GM12878 (cell line): Measurements from ENCODE around the gene XPNPEP1. TPM values are rescaled to one million over a fixed set of nuclear protein-coding genes. Genes with fewer than 3 reads are reported as not detected.

Source experiments
- ATAC-seq: fragments of 200-7000 bp; cut with Tn5 transposase; 3 replicates; pipeline ENCODE4 v1.9.1; 2020; ENCODE audit warnings: mild to moderate bottlenecking, moderate library complexity
- BruUV-seq: library from RNA; stranded (reverse); fragments of 400-500 nt; replicated peaks from 2 replicates; lab custom pipeline; 2021; lab: Mats Ljungman, UMichigan
- CTCF ChIA-PET: fragments of 300-600 bp; sonication (Branson Sonifier 250); formaldehyde crosslinking; extraction: SDS; loops from one replicate; lab custom pipeline; 2021; ENCODE audit warnings: inconsistent platforms; lab: Yijun Ruan, JAX
- POLR2A ChIA-PET: fragments of 350-600 bp; formaldehyde crosslinking; extraction: SDS; loops from one replicate; lab custom pipeline; 2021; ENCODE audit warnings: inconsistent platforms; lab: Charles Lee
- RAD21 ChIA-PET: fragments of 300-600 bp; sonication (Branson Sonifier 250); formaldehyde crosslinking; loops from one replicate; lab custom pipeline; 2023; ENCODE audit warnings: antibody characterized with exemption; ENCODE audit not compliant: unreplicated experiment; lab: Charles Lee
- SMC1A ChIA-PET: fragments of 300-600 bp; sonication (Branson Sonifier 250); formaldehyde crosslinking; loops from one replicate; lab custom pipeline; 2023; ENCODE audit not compliant: unreplicated experiment, uncharacterized antibody; lab: Charles Lee
- DNase-seq: peaks from one replicate; pipeline ENCODE4 v3.0.0-alpha.2; 2011; ENCODE audit warnings: low read depth, low spot score
- FAIRE-seq: peaks from 3 replicates; lab custom pipeline; 2011; peaks lifted over from hg19 to GRCh38; lab: Jason Lieb, UNC
- H2AFZ ChIP-seq: 2 replicates; pipeline ENCODE4 v1.6.0; 2011; ENCODE audit warnings: low read depth, low read length, control low read depth; ENCODE audit not compliant: control insufficient read depth
- H3K27ac ChIP-seq: 2 replicates; pipeline ENCODE4 v1.5.1; 2011; ENCODE audit warnings: control low read depth; ENCODE audit not compliant: control insufficient read depth, insufficient read depth
- H3K27me3 ChIP-seq, 2 experiments: replicated peaks in 1 of 2; 2 replicates each; pipeline versions ENCODE4 v1.6.0 to v1.6.1; 2011; ENCODE audit warnings: low read length in 1 of 2; ENCODE audit not compliant: control insufficient read depth in 2 of 2, insufficient read depth in 2 of 2
- H3K36me3 ChIP-seq, 2 experiments: 2 replicates each; pipeline ENCODE4 v1.5.1; 2011; ENCODE audit warnings: low read length in 1 of 2; ENCODE audit not compliant: control insufficient read depth in 2 of 2, insufficient read depth in 2 of 2
- H3K4me1 ChIP-seq: 2 replicates; pipeline ENCODE4 v1.6.1; 2011; ENCODE audit warnings: mild to moderate bottlenecking, low read length, moderate library complexity, mixed read lengths; ENCODE audit not compliant: control insufficient read depth, insufficient read depth
- H3K4me2 ChIP-seq: 2 replicates; pipeline ENCODE4 v1.6.0; 2011; ENCODE audit warnings: control low read depth; ENCODE audit not compliant: control insufficient read depth, insufficient read depth
- H3K4me3 ChIP-seq: fragments of 200-600 bp; sonication (generic); 2 replicates; pipeline ENCODE4 v1.5.1; 2016
- H3K79me2 ChIP-seq: 2 replicates; pipeline ENCODE4 v1.6.0; 2011; ENCODE audit warnings: low read length; ENCODE audit not compliant: control insufficient read depth, insufficient read depth
- H3K9ac ChIP-seq: 2 replicates; pipeline ENCODE4 v1.8.0; 2011; ENCODE audit warnings: low read length, control low read depth, mixed read lengths; ENCODE audit not compliant: control insufficient read depth, insufficient read depth
- H3K9me3 ChIP-seq: replicated peaks from 3 replicates; pipeline ENCODE4 v1.5.1; 2011; ENCODE audit warnings: mild to moderate bottlenecking, low read length; ENCODE audit not compliant: control insufficient read depth, insufficient read depth
- H4K20me1 ChIP-seq: 2 replicates; pipeline ENCODE4 v1.6.0; 2011; ENCODE audit not compliant: control insufficient read depth, insufficient read depth
- BHLHE40 ChIP-seq, 2 experiments: fragments of 450-650 bp in 1 of 2; IDR thresholded peaks; 2 replicates each; pipeline ENCODE4 v1.6.1; 2011 to 2017; ENCODE audit warnings: low read depth in 2 of 2, borderline replicate concordance in 1 of 2, improper control_type of control experiment in 1 of 2, low read length in 1 of 2, mild to moderate bottlenecking in 1 of 2
- CBFB ChIP-seq: IDR thresholded peaks from 2 replicates; pipeline ENCODE4 v1.6.1; 2016; ENCODE audit warnings: antibody characterized with exemption, low read depth
- IKZF2 ChIP-seq, 2 experiments: fragments of 450-650 bp; IDR thresholded peaks; 2 replicates each; pipeline ENCODE4 v1.6.1; 2017; ENCODE audit warnings: mild to moderate bottlenecking in 2 of 2, moderate library complexity in 2 of 2
- KAT2A ChIP-seq: conservative IDR thresholded peaks from 2 replicates; pipeline ENCODE4 v1.6.1; 2011; ENCODE audit warnings: low read depth, low read length; ENCODE audit not compliant: control insufficient read depth
- SIX5 ChIP-seq: IDR thresholded peaks from 2 replicates; pipeline ENCODE4 v1.6.1; 2011; ENCODE audit warnings: mild to moderate bottlenecking, low read depth, low read length, moderate library complexity; ENCODE audit not compliant: severe bottlenecking
- WRNIP1 ChIP-seq: IDR thresholded peaks from 2 replicates; pipeline ENCODE4 v1.6.1; 2011; ENCODE audit warnings: low read depth, low read length, improper control_type of control experiment, borderline replicate concordance
- WGBS: methylation state at CpG from one replicate; pipeline ENCODE4 v1.1.6; 2016; ENCODE audit warnings: low lambda C conversion rate; ENCODE audit not compliant: insufficient replicate concordance, insufficient coverage; ENCODE audit errors: missing lambda C conversion rate; 5-methylcytosine and 5-hydroxymethylcytosine counted together
- in situ Hi-C: fragments of 300-500 bp; cut with MboI; formaldehyde crosslinking; loops from 9 replicates; pipeline ENCODE4 v1.14.3; 2018; ENCODE audit warnings: mixed read lengths
- intact Hi-C: fragments of 100-400 bp; cut with micrococcal nuclease; formaldehyde crosslinking; loops from one replicate; pipeline ENCODE4 v1.14.2; 2022; ENCODE audit not compliant: unreplicated experiment
- polyA plus RNA-seq, 11 experiments: library from polyadenylated mRNA; depleted of rRNA in 4 of 11; unstranded in 6 of 11; stranded (reverse) in 5 of 11; fragments of >200 nt; fragmentation: Nextera tagmentation in 4 of 11; fragmentation: Illumina TruSeq in 1 of 11; extraction: Ambion mirVana in 4 of 11; extraction: Trizol in 1 of 11; gene quantifications; 1 replicate in 1 of 11; 2 replicates in 10 of 11; pipeline versions ENCODE4 v1.2.1 to v1.2.3, GENCODE V29; 2011 to 2016; ENCODE audit warnings: inconsistent platforms in 2 of 11, missing spikeins in 2 of 11, low read depth in 1 of 11
- total RNA-seq, 4 experiments: library from RNA; depleted of rRNA in 3 of 4; stranded (reverse); fragments of >200 nt in 3 of 4; fragmentation: Illumina TruSeq in 1 of 4; extraction: Trizol in 1 of 4; gene quantifications; 2 replicates each; pipeline versions ENCODE4 v1.2.1 to v1.2.3, GENCODE V29; 2013 to 2021
- TF ChIP-seq, protein P1 (sequence below): fragments of 450-650 bp; IDR thresholded peaks from 2 replicates; pipeline ENCODE4 v1.6.1; 2017; ENCODE audit warnings: low read depth, mild to moderate bottlenecking, moderate library complexity
- TF ChIP-seq, protein P2 (sequence below): fragments of 450-650 bp; formaldehyde crosslinking; IDR thresholded peaks from 2 replicates; pipeline ENCODE4 v1.4.0; 2020; ENCODE audit warnings: mild to moderate bottlenecking, moderate library complexity
- TF ChIP-seq, protein P3 (sequence below): fragments of 450-650 bp; IDR thresholded peaks from 2 replicates; pipeline ENCODE4 v1.6.1; 2016; ENCODE audit warnings: mild to moderate bottlenecking
- TF ChIP-seq, protein P4 (sequence below): fragments of 150-350 bp; IDR thresholded peaks from 2 replicates; pipeline ENCODE4 v1.6.1; 2014; ENCODE audit warnings: mild to moderate bottlenecking, low read depth, low read length

The XPNPEP1 gene
- total and polyA plus RNA-seq, 10 of the 15 experiments (the other 5 are each of a cell fraction or from before 2014, with no cell fraction given): 22.7 to 108 (median 43.5) TPM

DNA sequence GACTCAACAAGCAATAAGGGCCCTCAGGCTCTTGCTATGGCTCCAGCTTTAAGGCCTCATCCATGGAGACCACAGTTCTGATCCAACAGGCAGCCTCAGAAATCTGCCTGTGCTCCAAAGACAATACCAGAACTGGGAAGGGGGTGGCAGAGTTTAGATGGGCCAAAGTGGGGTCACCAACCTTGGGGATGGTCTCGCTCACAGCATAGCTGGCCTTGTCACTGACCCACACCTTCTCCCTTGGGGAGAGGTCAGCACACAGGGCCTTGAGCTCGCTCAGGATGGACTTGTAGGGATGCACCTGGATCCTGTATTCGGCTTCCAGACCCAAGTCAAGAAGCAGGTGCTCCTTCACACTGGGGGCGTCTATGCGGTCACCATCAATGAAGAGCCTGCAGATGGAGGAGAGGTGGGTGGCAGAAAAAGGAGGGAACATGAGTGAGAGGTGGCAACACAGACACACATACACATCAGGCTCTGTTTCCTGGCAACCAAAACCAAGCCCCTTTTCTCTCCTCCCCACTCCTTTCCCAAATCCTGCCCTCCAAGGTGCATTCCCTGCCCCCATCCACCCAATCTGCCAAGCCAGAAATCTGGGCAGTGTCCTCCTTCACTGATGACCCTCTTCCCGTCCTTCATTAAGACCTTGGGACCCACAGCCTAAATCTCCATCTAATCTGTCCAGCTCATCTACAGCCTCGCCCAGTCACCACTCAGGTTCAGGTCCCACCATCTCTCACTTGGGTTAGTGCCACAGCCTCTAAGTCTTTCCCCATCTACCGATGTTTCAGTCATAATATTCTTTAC lies 40.9 kb downstream of the XPNPEP1 start (continued):
- TF ChIP-seq, protein P1, sequence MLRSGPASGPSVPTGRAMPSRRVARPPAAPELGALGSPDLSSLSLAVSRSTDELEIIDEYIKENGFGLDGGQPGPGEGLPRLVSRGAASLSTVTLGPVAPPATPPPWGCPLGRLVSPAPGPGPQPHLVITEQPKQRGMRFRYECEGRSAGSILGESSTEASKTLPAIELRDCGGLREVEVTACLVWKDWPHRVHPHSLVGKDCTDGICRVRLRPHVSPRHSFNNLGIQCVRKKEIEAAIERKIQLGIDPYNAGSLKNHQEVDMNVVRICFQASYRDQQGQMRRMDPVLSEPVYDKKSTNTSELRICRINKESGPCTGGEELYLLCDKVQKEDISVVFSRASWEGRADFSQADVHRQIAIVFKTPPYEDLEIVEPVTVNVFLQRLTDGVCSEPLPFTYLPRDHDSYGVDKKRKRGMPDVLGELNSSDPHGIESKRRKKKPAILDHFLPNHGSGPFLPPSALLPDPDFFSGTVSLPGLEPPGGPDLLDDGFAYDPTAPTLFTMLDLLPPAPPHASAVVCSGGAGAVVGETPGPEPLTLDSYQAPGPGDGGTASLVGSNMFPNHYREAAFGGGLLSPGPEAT: no peak
- TF ChIP-seq CBFB (no peak), IKZF2 (IDR thresholded peaks at IDR 0.05) (no peak)
- TF ChIP-seq, protein P2, sequence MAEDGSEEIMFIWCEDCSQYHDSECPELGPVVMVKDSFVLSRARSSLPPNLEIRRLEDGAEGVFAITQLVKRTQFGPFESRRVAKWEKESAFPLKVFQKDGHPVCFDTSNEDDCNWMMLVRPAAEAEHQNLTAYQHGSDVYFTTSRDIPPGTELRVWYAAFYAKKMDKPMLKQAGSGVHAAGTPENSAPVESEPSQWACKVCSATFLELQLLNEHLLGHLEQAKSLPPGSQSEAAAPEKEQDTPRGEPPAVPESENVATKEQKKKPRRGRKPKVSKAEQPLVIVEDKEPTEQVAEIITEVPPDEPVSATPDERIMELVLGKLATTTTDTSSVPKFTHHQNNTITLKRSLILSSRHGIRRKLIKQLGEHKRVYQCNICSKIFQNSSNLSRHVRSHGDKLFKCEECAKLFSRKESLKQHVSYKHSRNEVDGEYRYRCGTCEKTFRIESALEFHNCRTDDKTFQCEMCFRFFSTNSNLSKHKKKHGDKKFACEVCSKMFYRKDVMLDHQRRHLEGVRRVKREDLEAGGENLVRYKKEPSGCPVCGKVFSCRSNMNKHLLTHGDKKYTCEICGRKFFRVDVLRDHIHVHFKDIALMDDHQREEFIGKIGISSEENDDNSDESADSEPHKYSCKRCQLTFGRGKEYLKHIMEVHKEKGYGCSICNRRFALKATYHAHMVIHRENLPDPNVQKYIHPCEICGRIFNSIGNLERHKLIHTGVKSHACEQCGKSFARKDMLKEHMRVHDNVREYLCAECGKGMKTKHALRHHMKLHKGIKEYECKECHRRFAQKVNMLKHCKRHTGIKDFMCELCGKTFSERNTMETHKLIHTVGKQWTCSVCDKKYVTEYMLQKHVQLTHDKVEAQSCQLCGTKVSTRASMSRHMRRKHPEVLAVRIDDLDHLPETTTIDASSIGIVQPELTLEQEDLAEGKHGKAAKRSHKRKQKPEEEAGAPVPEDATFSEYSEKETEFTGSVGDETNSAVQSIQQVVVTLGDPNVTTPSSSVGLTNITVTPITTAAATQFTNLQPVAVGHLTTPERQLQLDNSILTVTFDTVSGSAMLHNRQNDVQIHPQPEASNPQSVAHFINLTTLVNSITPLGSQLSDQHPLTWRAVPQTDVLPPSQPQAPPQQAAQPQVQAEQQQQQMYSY (CRISPR knock-in tag): no peak

DNA sequence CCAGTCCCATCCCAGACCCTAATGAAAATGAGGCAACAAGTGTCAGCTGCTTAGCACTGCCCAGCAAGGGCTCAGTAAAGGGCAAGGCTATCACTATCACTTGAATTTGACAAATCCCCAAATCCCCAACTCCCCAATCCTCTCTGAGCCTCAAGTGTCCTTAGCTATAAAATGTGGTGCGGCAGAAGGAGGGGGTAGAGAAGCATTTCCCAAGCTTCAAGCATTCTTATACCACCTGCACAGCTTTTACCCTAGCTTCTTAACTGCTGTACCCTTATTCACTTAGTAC lies 41.6 kb downstream of the XPNPEP1 start:
- Histone ChIP-seq H3K4me3 (no peak overlapping the region), H2AFZ (no peak overlapping the region), H3K9me3 (no peaks in the 10 kb centered on the region), H4K20me1 (no peaks in the 10 kb centered on the region; the same call in 1 of the 2 replicates), H3K79me2 (no peaks in the 10 kb centered on the region), H3K27ac (no peak overlapping the region; the same call in 1 of the 2 replicates), H3K27me3 (no peaks in the 10 kb centered on the region), H3K36me3 (peaks cover 20 to 38% of the 10 kb centered on the region in 2 experiments), H3K4me2 (no peak overlapping the region), H3K4me1 (peaks cover 15% of the 10 kb centered on the region), H3K9ac (no peak overlapping the region)
- in situ Hi-C loops (no loop called here), intact Hi-C loops (loop anchor here (5.0 to 10.0 kb wide), 3 partner anchors 123 to 401 kb away; partner anchors contain the start of gene ADD3)
- ChIA-PET POLR2A (interaction anchor here (1.1 to 1.3 kb wide), 2 partner anchors 21 to 94 kb away, joined by 3 to 4 read pairs; no protein-coding TSS in a partner anchor), SMC1A (interaction anchor here (1.2 to 5.0 kb wide), 4 partner anchors 30 to 133 kb away, joined by 3 to 47 read pairs (median 31); no protein-coding TSS in a partner anchor), RAD21 (interaction anchor here (0.7 to 2.6 kb wide), 5 partner anchors 30 to 397 kb away, joined by 3 to 8 read pairs (median 3); partner anchors contain the start of gene XPNPEP1), CTCF (interaction anchor here (0.9 to 3.8 kb wide), 12 partner anchors 21 to 256 kb away, joined by 3 to 34 read pairs (median 4); no protein-coding TSS in a partner anchor)
- DNase-seq: no peak
- 50% methylated on average over 1 of the region's 1 CpG for WGBS
- ATAC-seq: no peak
- BruUV-seq: no TSS peak
- FAIRE-seq: no peak
- TF ChIP-seq BHLHE40 (IDR thresholded peaks at IDR 0.05; ENCODE audit: borderline replicate concordance in 1 of 2, low read depth in 2 of 2, low read length in 1 of 2) (no peak), SIX5 (no peak), WRNIP1 (no peak), KAT2A (no peak)
- TF ChIP-seq, protein P3, sequence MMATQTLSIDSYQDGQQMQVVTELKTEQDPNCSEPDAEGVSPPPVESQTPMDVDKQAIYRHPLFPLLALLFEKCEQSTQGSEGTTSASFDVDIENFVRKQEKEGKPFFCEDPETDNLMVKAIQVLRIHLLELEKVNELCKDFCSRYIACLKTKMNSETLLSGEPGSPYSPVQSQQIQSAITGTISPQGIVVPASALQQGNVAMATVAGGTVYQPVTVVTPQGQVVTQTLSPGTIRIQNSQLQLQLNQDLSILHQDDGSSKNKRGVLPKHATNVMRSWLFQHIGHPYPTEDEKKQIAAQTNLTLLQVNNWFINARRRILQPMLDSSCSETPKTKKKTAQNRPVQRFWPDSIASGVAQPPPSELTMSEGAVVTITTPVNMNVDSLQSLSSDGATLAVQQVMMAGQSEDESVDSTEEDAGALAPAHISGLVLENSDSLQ: no peak
- TF ChIP-seq, protein P4, sequence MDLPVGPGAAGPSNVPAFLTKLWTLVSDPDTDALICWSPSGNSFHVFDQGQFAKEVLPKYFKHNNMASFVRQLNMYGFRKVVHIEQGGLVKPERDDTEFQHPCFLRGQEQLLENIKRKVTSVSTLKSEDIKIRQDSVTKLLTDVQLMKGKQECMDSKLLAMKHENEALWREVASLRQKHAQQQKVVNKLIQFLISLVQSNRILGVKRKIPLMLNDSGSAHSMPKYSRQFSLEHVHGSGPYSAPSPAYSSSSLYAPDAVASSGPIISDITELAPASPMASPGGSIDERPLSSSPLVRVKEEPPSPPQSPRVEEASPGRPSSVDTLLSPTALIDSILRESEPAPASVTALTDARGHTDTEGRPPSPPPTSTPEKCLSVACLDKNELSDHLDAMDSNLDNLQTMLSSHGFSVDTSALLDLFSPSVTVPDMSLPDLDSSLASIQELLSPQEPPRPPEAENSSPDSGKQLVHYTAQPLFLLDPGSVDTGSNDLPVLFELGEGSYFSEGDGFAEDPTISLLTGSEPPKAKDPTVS: no peak
